Right ventricle myocardium inferior (tissue), 1 donor: ENCODE data around the gene RAP1GAP. TPM values are rescaled to one million over a fixed set of nuclear protein-coding genes. Genes with fewer than 3 reads are reported as not detected.

Experiments
- ATAC-seq: fragments of 200-7000 bp; cut with Tn5 transposase; one replicate; pipeline ENCODE4 v1.9.1; 2020; ENCODE audit warnings: mild to moderate bottlenecking, moderate library complexity
- DNase-seq: peaks from one replicate; pipeline ENCODE4 v3.0.0; 2021; ENCODE audit errors: missing footprints
- intact Hi-C: fragments of 100-400 bp; cut with DNase I; formaldehyde crosslinking; loops from one replicate; pipeline ENCODE4 v1.11.0; 2022
- total RNA-seq: library from RNA; stranded (reverse); fragmentation: NEBNext Ultra II Directional; extraction: Animal tissue kit (Norgen Biotek cat#: 25700); gene quantifications from one replicate; pipeline ENCODE4 v1.2.1, GENCODE V29; 2021
- donor health status: DM: no; HTN: yes; CAD: no; lungs with severe emphysema.

RAP1GAP gene
- total RNA-seq, 1 donor from 2014 or later = 4.5 TPM

DNA sequence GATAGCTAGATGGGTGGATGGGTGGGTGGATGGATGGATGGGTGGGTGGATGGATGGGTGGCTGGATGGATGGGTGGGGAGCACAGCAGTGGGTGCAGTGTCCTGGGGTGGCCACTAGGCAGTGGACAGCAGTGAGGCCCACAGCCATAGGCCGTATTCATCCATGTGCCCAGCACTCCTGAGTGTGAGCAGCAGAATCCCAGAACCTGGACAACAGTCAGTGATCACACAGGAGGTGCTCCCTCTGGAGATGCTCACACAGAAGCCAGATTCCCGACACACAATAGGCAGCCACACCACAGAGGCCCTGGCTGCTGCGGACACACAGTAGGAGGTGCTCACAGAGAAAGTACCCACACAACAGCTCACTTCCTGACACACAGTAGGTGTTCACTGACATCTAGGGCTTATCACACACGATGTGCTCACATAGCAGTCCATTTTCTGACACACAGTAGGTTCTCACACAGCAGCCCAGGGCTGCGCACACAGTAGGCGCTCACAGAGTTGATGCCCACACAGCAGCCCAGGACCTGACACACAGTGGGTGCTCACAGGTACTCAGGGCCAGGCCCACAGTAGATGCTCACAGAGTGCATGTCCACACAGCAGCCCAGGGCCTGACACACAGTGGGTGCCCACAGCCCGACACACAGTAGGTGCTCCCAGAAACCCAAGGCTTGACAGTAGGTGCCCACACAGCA, 64.0 kb downstream of the RAP1GAP start:
- no peak for ATAC-seq
- intact Hi-C loops = no loop called here
- no peak for DNase-seq

DNA sequence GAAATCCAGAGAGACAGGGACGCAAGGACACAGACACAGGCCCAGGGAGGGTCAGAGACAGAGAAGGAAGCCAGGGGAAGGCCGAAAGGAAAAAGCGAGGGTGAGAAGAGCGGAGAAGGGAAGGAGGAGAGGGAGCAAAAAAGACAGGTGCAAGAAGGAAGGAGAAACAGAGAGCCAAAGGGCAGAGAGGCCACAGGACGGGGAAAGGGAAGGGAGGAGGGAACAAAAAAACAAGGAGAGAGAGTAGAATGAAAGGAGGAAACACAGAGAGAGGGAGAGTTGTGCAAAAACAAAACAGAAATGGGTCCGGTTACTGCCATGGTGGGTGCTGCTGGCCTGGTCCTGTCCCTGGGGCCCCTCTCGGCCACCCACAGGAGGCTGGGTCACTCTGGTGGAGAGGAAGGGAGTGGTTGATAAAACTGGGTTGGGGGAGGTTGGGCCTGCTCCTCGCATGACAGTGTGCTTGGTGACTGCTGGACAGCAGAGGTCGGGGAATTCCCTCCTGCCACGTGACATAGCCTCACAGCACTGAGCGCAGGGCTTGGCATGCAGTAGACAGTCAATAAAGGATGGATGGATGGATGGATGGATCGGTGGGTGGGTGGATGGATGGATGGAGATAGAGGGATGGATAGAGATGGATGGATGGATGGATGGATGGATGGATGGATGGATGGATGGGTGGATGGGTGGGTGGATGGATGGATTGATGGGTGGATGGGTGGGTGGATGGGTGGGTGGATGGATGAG, 64.8 kb downstream of the RAP1GAP start:
- DNase-seq (no peak), ATAC-seq (no peak)
- intact Hi-C loops = no loop called here

DNA sequence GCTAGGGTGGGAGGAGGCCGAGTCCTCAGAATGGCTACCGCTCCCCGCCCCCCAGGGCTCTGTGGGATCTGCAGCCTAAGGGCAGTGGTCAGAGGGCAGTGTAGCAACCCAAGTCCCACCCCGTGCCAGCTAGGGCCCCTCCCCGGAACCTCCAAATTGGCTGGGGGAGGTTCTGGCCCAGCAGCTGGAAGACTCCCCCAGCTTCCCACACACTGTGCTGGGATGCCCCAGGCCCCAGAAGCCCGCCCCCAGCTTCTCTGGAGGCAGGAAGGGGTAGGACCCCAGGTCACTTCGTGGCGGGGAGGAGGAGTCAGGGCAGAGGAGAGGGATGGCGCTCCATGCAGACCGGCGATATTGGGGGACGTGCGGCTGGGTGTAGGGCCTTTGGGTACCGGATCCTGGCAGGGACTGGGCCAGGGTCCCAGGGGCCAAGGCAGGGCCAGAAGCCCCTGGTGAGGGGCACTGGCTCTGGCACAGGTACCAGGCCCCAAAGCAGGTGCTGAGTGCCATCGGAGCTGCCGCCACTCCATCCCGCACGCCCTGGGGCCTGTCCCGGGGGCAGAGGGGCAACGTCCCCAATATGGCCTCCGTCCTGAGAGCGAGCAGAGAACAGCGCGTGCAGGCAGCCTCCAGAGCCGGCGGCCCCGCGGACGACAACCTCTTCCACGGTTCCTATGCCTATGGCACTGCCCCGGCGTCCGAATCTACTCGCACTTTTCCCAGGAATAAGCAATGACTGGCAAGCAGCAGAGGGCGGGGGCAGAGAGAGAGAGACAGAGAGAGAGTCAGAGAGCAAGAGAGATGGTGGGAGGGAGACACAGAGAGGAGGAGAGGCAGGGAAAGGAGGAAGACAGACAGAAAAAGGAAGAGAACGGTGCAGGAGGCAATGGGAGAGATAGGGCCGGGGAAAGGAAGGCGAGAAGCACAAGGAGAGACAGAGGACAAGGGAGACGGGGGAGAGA, 65.7 kb downstream of the RAP1GAP start:
- intact Hi-C loops = no loop called here
- ATAC-seq (no peak), DNase-seq (no peak)

DNA sequence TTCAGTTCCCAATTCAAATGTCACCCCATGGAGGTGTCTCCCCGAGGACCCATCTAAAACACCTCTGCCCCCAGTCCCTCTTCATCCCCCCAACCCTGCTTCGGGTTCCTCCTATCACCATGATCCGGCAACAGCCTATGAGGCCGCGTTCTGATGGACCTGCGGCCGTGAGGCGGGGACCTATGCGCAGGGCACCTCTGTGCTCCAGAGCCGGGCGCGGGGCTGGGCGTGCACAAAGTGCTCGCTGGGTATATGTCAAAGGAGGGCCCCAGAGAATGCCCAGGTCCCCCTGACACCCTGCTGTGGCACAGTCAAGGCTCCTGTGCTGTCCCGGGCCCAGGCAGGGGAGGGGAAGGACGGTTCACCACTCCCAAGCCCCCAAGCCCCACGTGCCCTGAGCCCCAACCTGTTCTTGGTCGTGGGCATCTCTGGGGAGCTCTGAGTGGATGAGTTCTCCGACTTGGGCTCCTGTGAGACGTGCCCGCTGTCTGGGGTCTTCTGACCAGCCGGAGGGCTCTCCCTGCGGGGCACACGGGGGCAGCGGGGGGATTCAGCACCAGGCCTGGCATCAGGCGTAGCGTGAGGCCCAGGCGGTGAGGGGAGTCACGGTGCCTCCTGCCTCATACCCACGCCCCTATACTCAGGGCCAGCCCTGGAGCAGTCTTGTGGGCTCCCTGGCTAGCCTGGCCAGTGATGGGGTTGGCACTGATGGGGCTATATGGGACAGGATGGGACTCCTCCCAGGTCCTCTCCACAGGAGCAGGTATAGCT, 67.7 kb downstream of the RAP1GAP start:
- no peak for DNase-seq
- intact Hi-C loops = no loop called here
- ATAC-seq = no peak

DNA sequence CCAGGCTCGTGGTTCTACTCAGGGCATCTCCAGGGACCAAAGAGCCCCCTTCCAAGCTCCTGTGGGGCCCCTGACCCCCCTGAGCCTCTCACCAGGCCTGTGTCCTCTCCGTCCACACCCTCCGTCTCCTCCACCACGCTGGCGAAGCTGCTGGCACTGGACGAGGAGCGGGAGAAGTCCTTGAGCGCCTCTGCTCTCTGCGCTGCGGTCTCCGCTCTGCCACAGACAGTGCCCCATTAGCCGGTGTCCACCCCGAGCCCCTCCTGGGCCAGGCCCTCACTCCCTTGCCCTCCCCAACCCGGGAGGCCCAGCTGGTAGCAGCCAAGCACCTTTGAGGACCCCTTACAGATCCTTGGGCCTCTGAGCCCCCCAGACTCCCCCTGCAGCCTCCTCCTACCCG, 69.8 kb downstream of the RAP1GAP start:
- intact Hi-C loops = no loop called here
- ATAC-seq (no peak), DNase-seq (no peak)

DNA sequence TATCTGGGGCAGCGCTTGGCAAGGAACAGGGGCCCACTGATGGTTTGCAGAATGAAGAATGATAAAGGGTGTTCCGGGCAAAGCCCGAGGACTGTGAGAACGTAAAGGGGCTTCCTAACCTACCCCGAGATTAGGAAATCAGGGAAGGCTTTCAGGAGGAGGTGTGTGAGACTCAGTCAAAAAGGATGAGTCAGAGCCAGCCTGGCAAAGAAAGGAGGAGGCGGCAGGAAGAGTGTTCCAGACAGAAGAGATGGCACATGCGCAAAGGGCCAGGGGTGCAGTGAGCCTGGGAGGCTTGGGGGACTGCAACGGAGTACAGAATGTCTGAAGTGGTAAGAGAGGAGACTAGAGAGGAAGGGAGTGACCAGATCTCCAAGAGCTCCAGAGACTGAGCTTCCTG, 70.3 kb downstream of the RAP1GAP start:
- intact Hi-C loops = no loop called here
- ATAC-seq (no peak), DNase-seq (no peak)

DNA sequence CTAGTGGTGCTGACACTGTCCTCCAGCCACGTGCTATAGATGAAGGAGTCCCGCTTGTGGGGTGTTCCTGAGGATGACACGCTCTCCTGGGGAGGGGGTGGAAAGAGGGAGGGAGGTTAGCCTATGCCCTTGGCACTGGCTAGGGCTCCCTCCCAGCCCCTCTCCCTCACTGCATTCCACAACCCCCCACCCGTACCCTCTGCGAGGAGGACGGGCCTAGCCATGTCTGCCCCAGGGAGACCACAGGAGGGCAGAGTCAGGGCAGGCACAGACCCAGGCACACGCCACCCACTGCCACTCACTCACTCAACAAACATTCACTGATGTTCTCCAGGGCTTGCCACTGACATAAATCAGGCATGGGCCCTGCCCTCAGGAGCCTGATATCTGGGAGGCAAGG, 70.7 kb downstream of the RAP1GAP start:
- DNase-seq (no peak), ATAC-seq (no peak)
- intact Hi-C loops = no loop called here

DNA sequence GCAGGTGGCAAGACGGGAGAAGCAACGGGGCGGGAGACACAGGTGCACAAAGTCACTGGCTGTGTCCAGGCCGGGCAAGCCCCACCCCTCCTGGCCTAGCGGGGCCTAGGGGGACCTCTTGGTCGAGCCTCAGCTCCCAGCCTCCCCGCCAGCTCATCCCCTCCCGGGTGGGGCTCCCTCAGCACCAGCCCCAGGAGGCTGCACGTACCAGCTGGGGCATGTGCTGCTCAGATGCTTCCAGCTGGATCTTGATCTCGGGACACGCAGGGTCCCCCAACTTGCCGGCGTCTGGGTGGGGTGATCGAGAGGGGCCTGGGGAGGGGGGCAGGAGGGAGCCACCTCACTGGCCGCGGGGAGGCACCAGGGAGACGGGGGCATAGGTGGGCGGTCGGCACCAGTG, 71.4 kb downstream of the RAP1GAP start:
- intact Hi-C loops = no loop called here
- ATAC-seq (no peak), DNase-seq (no peak)

DNA sequence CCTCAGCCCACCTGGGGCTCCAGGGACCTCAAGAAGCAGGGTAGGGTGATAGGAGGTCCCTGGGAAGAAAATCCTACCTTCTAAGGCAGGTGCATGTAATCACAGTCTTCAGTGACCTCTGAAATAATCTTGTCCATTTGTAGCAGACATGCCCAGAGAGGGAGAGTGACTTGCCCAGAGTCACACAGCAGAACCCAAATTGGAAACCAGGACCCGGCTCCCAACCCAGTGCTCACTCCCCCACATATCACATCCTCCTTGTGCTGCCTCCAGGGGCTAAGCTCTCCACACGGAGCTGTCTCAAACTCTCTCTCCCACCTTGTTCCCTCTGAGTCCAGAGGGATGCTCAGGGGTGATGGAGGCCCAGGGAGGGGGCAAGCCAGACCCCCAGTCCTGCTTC, 72.5 kb downstream of the RAP1GAP start:
- no peak for ATAC-seq
- no peak for DNase-seq
- intact Hi-C loops = no loop called here

DNA sequence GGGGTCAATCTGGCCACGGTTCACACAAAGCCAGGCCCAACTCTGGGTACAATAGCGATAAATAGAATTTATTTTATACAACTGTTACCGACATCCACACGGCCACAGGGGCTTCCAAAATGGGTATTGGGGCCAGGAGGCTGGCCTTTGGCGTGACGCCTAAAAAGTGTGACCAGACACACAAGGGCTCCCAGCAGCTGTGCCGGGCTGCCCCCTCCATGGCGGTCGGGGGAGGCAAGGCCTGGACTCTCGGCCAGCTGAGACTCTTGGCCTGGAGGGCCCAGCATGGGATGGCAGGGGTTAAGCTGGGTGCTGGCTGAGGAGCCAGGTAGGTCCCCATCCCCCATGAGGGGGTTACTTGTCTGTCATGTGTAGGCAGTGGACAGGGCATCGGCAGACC, 73.0 kb downstream of the RAP1GAP start:
- DNase-seq = no peak
- ATAC-seq = no peak
- intact Hi-C loops = no loop called here

DNA sequence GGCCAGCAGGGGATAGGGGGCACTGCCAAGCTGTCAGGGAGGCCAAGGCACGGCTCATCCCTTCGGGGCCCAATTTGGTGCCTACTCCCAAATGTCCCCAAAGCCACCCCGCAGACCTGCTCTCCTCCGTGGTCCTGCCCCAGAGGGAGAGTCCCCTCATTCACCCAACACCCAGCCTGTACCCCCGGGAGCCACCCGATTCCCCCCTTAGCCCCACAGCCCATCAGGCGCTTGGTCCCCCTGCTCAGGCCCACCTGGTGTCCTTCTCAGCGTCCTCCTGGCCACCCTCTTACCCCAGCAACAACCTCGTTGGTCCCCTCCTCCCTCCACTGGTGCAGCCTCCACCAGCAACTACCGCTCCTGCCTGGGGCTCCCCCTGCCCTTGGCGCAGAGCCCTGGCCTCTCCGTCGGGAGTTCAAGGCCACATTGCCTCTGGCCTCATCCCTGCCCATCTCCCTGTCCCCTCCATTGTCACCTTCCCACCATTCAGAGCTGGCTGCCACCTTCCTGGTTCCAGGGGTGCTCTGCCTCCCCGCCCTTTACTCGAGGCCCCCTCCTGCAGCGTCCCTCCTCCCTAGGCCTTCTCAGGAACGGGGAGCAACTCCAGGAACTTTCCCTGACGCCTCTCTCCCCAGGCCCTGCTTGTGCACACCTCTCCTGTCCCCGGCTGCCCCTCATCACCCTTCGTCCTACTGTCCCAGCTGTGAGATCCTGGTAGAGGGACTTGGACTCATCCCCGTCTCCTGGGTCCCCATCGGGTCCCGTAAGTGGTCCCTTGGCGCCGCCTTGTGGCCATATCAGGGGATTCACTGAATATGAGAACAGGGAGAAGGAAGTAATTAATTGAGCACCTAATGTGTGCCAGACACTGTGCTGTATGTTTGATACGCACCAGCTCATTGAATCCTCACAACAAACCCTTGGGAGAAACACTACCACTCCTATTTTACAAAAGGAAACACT, 73.9 kb downstream of the RAP1GAP start:
- DNase-seq (peak; percentile 92), ATAC-seq (no peak)
- intact Hi-C loops = loop anchor here (2.0 kb wide), 1 partner anchor 224 kb away; no protein-coding TSS in a partner anchor

DNA sequence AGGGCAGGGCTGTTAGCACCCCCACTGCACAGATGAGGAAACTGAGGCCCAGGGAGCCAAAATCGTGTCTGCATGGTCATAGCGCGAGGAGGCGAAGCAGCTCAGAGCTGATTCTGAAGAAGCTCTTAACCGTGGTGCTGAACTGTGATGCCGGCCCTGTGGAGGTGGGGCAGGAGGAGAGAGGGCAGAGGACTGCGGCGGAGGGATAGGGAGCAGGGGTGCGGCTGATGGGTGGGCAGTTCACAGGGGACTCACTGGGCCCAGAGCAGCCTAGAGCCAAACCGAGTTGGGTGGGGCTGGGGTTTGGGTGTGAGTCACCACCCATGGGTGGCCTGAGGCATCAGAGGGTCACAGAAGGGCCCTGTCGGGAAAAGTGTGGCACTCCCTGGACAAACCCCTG, 74.7 kb downstream of the RAP1GAP start:
- no peak for DNase-seq
- no peak for ATAC-seq
- intact Hi-C loops = loop anchor here (2.0 kb wide), 1 partner anchor 224 kb away; no protein-coding TSS in a partner anchor

DNA sequence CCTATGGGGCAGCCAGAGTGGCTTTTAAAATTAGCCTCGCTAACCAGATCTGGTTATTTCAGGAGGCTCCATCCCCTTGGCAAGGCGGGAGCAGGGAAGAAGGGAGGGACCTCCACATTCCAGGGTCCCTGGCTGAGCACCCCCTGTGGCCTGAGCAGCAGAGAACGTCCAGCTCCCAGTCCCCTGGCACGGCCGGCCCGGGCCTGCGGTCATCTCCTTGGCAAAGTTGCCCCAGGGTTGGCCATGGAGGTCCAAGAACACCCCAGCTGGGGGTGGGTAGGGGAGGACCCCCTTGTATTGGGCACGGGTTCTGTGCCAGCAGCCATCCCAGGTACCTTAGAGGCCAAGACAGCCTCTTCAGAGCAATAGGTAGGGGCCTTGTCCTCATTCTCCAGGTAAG, 75.9 kb downstream of the RAP1GAP start:
- ATAC-seq = no peak
- intact Hi-C loops = no loop called here
- DNase-seq = no peak

DNA sequence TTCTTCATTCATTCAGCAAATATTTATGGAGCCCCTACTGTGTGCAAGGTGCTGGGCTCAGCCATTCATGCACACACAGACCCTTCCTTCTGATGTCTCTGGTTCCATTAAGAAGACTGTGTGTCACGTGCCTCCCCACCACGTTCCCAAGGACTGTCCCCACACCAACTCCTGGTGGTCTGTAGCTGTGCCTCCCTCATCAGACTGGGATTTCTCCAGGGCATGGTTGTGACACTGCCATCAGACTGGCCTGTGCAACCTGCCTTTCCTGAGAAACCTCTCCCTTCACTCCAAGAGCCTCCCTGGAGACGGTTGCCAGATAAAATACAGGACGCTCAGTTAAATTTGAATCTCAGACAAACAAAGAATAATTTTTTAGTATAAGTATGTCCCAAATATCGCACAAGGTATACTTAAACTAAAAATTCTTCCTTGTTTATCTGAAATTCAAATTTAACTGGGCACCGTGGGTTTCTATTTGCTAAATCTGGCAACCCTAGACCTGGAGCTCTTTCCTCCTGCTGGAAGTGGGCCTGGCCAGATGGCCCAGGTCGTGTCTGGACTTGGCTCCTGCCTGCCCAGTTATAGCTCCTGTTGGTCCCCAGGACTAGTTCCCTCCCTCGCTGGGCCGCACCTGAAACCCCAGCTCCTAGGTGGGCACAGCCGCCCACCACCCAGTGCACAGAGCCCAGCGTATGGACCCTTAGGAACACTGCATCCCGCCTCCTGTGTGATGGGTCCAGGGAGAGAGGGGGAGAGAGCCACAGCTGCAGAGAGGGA, 76.9 kb downstream of the RAP1GAP start:
- intact Hi-C loops = no loop called here
- ATAC-seq = no peak
- DNase-seq = no peak

DNA sequence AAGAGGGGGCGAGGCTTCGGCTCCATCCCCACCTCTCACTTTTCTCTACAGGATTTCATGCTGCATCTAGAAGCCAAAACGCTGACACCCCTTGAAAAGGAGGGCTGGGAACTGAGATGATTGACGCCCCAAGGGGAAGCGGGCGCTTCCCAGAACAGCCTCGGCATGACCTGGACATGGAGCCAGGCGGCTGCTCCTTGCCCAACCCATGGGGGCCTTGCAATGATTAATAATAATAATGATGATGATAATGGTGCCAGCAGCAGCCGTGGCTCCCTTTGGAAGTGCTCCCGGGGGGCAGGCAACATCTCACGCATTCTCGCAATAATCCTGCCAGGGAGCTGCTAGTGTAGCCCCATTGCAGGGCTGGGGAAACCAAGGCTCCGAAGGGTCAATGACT, 78.2 kb downstream of the RAP1GAP start:
- ATAC-seq (no peak), DNase-seq (no peak)
- intact Hi-C loops = no loop called here

DNA sequence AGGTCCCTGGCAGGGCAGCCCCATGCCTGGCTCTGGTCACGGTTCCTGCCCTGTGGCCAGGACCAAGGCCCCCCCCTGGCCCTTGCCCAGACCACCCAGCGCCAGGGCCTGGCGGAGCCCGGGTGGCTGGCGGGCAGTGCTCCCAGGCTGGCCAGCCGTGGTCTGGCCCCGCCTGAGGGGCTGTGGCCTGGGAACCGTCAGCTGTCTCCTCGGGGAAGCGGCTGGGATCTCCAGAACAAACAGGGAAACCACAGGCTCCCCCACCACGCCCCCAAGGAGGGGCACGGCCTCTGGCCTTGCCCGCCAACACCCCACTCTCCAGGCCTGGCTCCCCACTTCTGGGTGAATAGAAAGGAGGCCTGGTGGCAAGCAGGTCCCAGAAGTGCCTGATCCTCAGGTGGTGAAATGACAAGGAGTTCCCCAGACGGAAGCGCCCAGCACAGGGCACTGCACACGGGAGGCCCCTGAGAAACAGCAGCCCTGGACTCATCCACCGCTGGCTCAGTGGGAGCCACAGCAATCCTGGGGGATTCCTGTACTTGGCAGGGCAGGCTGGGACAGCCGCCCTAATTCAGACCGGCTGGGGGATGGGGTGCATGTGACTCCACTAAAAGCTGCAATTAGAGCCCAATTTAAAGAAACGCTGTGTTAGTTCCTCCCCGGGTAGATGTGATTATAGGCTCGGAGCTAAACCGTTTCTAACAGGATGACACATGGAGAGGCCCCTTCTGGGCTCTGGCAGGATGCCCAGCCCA, 78.9 kb downstream of the RAP1GAP start:
- intact Hi-C loops = no loop called here
- ATAC-seq (no peak), DNase-seq (no peak)
